CD14-positive monocyte (primary cell): Measurements from ENCODE around the gene CYP27C1. TPM values are rescaled to one million over a fixed set of nuclear protein-coding genes. Genes with fewer than 3 reads are reported as not detected.

Experiments
- DNase-seq, 3 donors: peaks; one replicate each; pipeline ENCODE4 v3.0.0-alpha.2; 2011 to 2022
- H2AFZ ChIP-seq: 2 replicates; pipeline ENCODE4 v1.6.0; 2012; ENCODE audit warnings: mild to moderate bottlenecking, low read depth, low read length, inconsistent platforms; ENCODE audit not compliant: insufficient read depth, poor library complexity, severe bottlenecking
- H3K27ac ChIP-seq, 2 donors: 1 replicate in 1 of 2; 2 replicates in 1 of 2; pipeline ENCODE4 v1.5.1; 2012 to 2013; ENCODE audit warnings: low read length in 2 of 2, control low read depth in 1 of 2, inconsistent platforms in 1 of 2, low read depth in 1 of 2, mild to moderate bottlenecking in 1 of 2
- H3K27me3 ChIP-seq, 2 donors: one replicate each; pipeline versions ENCODE4 v1.6.0 to v1.6.1; 2011 to 2013; ENCODE audit warnings: low read length in 2 of 2; ENCODE audit not compliant: control insufficient read depth in 2 of 2, insufficient read depth in 2 of 2
- H3K36me3 ChIP-seq, 2 donors: replicated peaks in 1 of 2; 1 replicate in 1 of 2; 2 replicates in 1 of 2; pipeline versions ENCODE4 v1.5.1 to v1.6.1; 2012 to 2013; ENCODE audit warnings: low read length in 2 of 2, control low read depth in 1 of 2, inconsistent platforms in 1 of 2, mild to moderate bottlenecking in 1 of 2; ENCODE audit not compliant: insufficient read depth in 2 of 2, control insufficient read depth in 1 of 2
- H3K4me1 ChIP-seq, 2 donors: 1 replicate in 1 of 2; 2 replicates in 1 of 2; pipeline versions ENCODE4 v1.5.1 to v1.6.1; 2012 to 2013; ENCODE audit warnings: low read length in 2 of 2, control low read depth in 1 of 2, inconsistent platforms in 1 of 2, mild to moderate bottlenecking in 1 of 2, moderate library complexity in 1 of 2; ENCODE audit not compliant: insufficient read depth in 2 of 2, control insufficient read depth in 1 of 2
- H3K4me2 ChIP-seq: replicated peaks from 2 replicates; pipeline ENCODE3; 2012; ENCODE audit warnings: low read length, moderate library complexity, mild to moderate bottlenecking; ENCODE audit not compliant: poor library complexity, severe bottlenecking; ENCODE audit errors: extremely low read depth
- H3K4me3 ChIP-seq, 3 experiments: fragments of 200-600 bp in 1 of 3; sonication (generic) in 1 of 3; replicated peaks in 1 of 3; 1 replicate in 2 of 3; 2 replicates in 1 of 3; pipeline ENCODE4 v1.5.1; 2011 to 2013; ENCODE audit warnings: low read length in 3 of 3, mild to moderate bottlenecking in 3 of 3, control low read depth in 2 of 3, low read depth in 2 of 3, inconsistent platforms in 1 of 3, moderate library complexity in 1 of 3
- H3K79me2 ChIP-seq: 2 replicates; pipeline ENCODE4 v1.6.0; 2012; ENCODE audit warnings: mild to moderate bottlenecking, control low read depth, inconsistent platforms, low read length, moderate library complexity; ENCODE audit not compliant: insufficient read depth
- H3K9ac ChIP-seq: 2 replicates; pipeline ENCODE4 v1.6.0; 2017; ENCODE audit warnings: low read length, mild to moderate bottlenecking; ENCODE audit not compliant: insufficient read depth, poor library complexity, severe bottlenecking
- H3K9me3 ChIP-seq, 2 donors: replicated peaks in 1 of 2; 1 replicate in 1 of 2; 2 replicates in 1 of 2; pipeline versions ENCODE4 v1.5.1 to v1.6.1; 2012 to 2013; ENCODE audit warnings: low read length in 2 of 2, control low read depth in 1 of 2; ENCODE audit not compliant: control insufficient read depth in 1 of 2, insufficient read depth in 1 of 2
- H4K20me1 ChIP-seq: 2 replicates; pipeline ENCODE4 v1.6.0; 2012; ENCODE audit warnings: mild to moderate bottlenecking, low read length, control low read depth, moderate library complexity; ENCODE audit not compliant: insufficient read depth
- H3K27ac Mint-ChIP-seq, 7 donors: one replicate each; pipeline ENCODE4 v1.8.0; 2020; ENCODE audit warnings: mild to moderate bottlenecking in 7 of 7, mixed read lengths in 7 of 7, moderate library complexity in 6 of 7, inconsistent platforms in 2 of 7
- H3K27me3 Mint-ChIP-seq, 3 donors: one replicate each; pipeline ENCODE4 v1.8.0; 2021 to 2022; ENCODE audit warnings: low read depth in 3 of 3, mild to moderate bottlenecking in 3 of 3, mixed read lengths in 3 of 3, moderate library complexity in 3 of 3, inconsistent platforms in 1 of 3
- H3K36me3 Mint-ChIP-seq, 2 donors: one replicate each; pipeline ENCODE4 v1.8.0; 2020; ENCODE audit warnings: mixed read lengths in 2 of 2, inconsistent platforms in 1 of 2, mild to moderate bottlenecking in 1 of 2
- H3K4me1 Mint-ChIP-seq: one replicate; pipeline ENCODE4 v1.8.0; 2020; ENCODE audit warnings: mild to moderate bottlenecking, mixed read lengths
- H3K4me3 Mint-ChIP-seq, 2 donors: one replicate each; pipeline ENCODE4 v1.8.0; 2020; ENCODE audit warnings: mild to moderate bottlenecking in 2 of 2, mixed read lengths in 2 of 2, moderate library complexity in 1 of 2
- H3K9me3 Mint-ChIP-seq, 7 donors: one replicate each; pipeline ENCODE4 v1.8.0; 2020 to 2022; ENCODE audit warnings: mixed read lengths in 7 of 7, mild to moderate bottlenecking in 6 of 7, moderate library complexity in 6 of 7, inconsistent platforms in 2 of 7
- CTCF ChIP-seq: fragments of 200-600 bp; IDR thresholded peaks from one replicate; pipeline ENCODE4 v1.8.0; 2022; ENCODE audit warnings: antibody characterized with exemption, mild to moderate bottlenecking
- WGBS: methylation state at CpG from one replicate; pipeline ENCODE4 v1.1.5; 2013; ENCODE audit warnings: missing lambda C conversion rate; ENCODE audit not compliant: insufficient coverage; 5-methylcytosine and 5-hydroxymethylcytosine counted together
- intact Hi-C, 2 donors: fragments of 100-400 bp; cut with micrococcal nuclease; formaldehyde crosslinking; loops; one replicate each; pipeline versions ENCODE4 v1.15.0 to v1.15.1; 2023
- polyA plus RNA-seq, 3 donors: library from polyadenylated mRNA; depleted of rRNA in 1 of 3; unstranded in 2 of 3; stranded (reverse) in 1 of 3; fragments of 300-500 nt in 2 of 3; fragments of >200 nt in 1 of 3; fragmentation: Illumina TruSeq in 2 of 3; gene quantifications; 1 replicate in 2 of 3; 2 replicates in 1 of 3; pipeline ENCODE4 v1.2.3, GENCODE V29; 2012 to 2021

The CYP27C1 gene
- polyA plus RNA-seq, 3 donors = not detected

- H3K27ac ChIP-seq = no peak overlapping the region
- H2AFZ ChIP-seq = no peak overlapping the region
- WGBS = 92% methylated on average over 2 of the region's 3 CpGs
- no peaks in the 10 kb centered on the region for H3K36me3 Mint-ChIP-seq
- H3K9me3 ChIP-seq = no peaks in the 10 kb centered on the region
- H3K4me1 ChIP-seq = peaks cover 11 to 14% of the 10 kb centered on the region in 2 donors
- no peak for TF ChIP-seq CTCF
- no peak overlapping the region for H3K4me3 Mint-ChIP-seq
- DNase-seq = no peak
- H3K27me3 ChIP-seq = no peaks in the 10 kb centered on the region
- H3K4me1 Mint-ChIP-seq = peaks cover 24% of the 10 kb centered on the region
- H3K4me2 ChIP-seq = no peak overlapping the region
- intact Hi-C loops = no loop called here
- H3K9ac ChIP-seq = no peak overlapping the region
- peak overlapping the region in 1 of 7 donors; percentile 58 for H3K27ac Mint-ChIP-seq
- H3K4me3 ChIP-seq = no peak overlapping the region
- H4K20me1 ChIP-seq = no peaks in the 10 kb centered on the region
- no peaks in the 10 kb centered on the region for H3K36me3 ChIP-seq
- peaks cover 0 to 3% (median 1%) of the 10 kb centered on the region in 3 donors for H3K27me3 Mint-ChIP-seq
- no peaks in the 10 kb centered on the region for H3K9me3 Mint-ChIP-seq
- H3K79me2 ChIP-seq = no peaks in the 10 kb centered on the region
Observed at GRCh38 chr2:127170021-127170420, 50.1 kb downstream of the CYP27C1 start.

GRCh38 chr2:127169066-127169660, 50.9 kb downstream of the CYP27C1 start:
- Mint-ChIP-seq H3K9me3 (no peaks in the 10 kb centered on the region), H3K27me3 (peaks cover 0 to 2% (median 0%) of the 10 kb centered on the region in 3 donors), H3K4me3 (no peak overlapping the region), H3K27ac (no peak overlapping the region), H3K4me1 (peaks cover 24% of the 10 kb centered on the region), H3K36me3 (no peaks in the 10 kb centered on the region)
- Histone ChIP-seq H3K79me2 (no peaks in the 10 kb centered on the region), H3K4me2 (no peak overlapping the region), H3K4me1 (peaks cover 11 to 14% of the 10 kb centered on the region in 2 donors), H3K27ac (no peak overlapping the region), H3K36me3 (no peaks in the 10 kb centered on the region), H3K9me3 (no peaks in the 10 kb centered on the region), H3K4me3 (no peak overlapping the region), H4K20me1 (no peaks in the 10 kb centered on the region), H3K9ac (no peak overlapping the region), H3K27me3 (no peaks in the 10 kb centered on the region), H2AFZ (no peak overlapping the region)
- intact Hi-C loops = no loop called here
- 92% methylated on average over 9 of the region's 15 CpGs for WGBS
- TF ChIP-seq CTCF = no peak
- no peak for DNase-seq
